ENCODE results near the gene ARHGAP12. TPM values are rescaled to one million over a fixed set of nuclear protein-coding genes. Genes with fewer than 3 reads are reported as not detected.

ARHGAP12 gene
- total RNA-seq, 2 experiments from 2014 or later = 11.8 to 14.5 TPM

DNA sequence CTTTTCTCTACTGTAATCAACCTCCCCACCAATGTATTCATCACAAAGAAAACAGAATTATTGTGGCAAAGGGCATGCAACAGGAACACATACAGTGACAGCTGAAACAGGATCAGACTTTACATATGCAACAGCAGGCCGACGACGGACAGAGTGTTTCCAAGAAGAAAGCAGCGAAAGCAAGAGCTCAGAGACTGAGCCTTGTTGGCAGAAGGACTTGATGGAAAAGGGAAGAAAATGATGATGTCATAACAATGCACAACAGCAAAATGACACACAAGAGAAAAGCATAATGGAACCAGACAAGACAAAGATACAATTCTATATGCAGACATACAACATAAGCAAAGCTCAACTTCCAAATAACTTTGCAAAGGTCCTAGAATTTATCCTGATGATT is 106.5 kb downstream of the ARHGAP12 start:
- Histone ChIP-seq H3K27ac (ENCODE audit: low read depth, low read length, poor library complexity, severe bottlenecking) (no peak overlapping the region), H3K4me1 (ENCODE audit: insufficient read depth, low read length, poor library complexity, severe bottlenecking) (no peaks in the 10 kb centered on the region), H3K4me2 (ENCODE audit: low read length) (no peak overlapping the region), H3K4me3 (ENCODE audit: low read depth, low read length, poor library complexity, severe bottlenecking) (no peak overlapping the region), H3K9me2 (ENCODE audit: insufficient read depth, low read length) (no peaks in the 10 kb centered on the region), H3K36me3 (ENCODE audit: insufficient read depth, low read length) (no peaks in the 10 kb centered on the region), H2AFZ (ENCODE audit: low read length) (no peak overlapping the region), H4K20me1 (ENCODE audit: insufficient read depth, low read length) (no peaks in the 10 kb centered on the region), H3K9me3 (ENCODE audit: low read length) (no peaks in the 10 kb centered on the region), H3K79me2 (ENCODE audit: insufficient read depth, low read depth, low read length) (no peaks in the 10 kb centered on the region)
- CTCF ChIA-PET (ENCODE audit: unreplicated experiment) = no interaction called here
- BruUV-seq (replicated peaks) = no TSS peak
- DNase-seq (ENCODE audit: low spot score) = no peak
- TF ChIP-seq, protein P1, sequence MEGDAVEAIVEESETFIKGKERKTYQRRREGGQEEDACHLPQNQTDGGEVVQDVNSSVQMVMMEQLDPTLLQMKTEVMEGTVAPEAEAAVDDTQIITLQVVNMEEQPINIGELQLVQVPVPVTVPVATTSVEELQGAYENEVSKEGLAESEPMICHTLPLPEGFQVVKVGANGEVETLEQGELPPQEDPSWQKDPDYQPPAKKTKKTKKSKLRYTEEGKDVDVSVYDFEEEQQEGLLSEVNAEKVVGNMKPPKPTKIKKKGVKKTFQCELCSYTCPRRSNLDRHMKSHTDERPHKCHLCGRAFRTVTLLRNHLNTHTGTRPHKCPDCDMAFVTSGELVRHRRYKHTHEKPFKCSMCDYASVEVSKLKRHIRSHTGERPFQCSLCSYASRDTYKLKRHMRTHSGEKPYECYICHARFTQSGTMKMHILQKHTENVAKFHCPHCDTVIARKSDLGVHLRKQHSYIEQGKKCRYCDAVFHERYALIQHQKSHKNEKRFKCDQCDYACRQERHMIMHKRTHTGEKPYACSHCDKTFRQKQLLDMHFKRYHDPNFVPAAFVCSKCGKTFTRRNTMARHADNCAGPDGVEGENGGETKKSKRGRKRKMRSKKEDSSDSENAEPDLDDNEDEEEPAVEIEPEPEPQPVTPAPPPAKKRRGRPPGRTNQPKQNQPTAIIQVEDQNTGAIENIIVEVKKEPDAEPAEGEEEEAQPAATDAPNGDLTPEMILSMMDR (conservative IDR thresholded peaks at IDR 0.05; ENCODE audit: low read length) = no peak
- TF ChIP-seq EZH2phosphoT487 (IDR thresholded peaks at IDR 0.05; ENCODE audit: borderline replicate concordance, low read depth, low read length) = no peak
- POLR2A ChIA-PET = no interaction called here
- intact Hi-C loops (cut with micrococcal nuclease; ENCODE audit: unreplicated experiment) = no loop called here

DNA sequence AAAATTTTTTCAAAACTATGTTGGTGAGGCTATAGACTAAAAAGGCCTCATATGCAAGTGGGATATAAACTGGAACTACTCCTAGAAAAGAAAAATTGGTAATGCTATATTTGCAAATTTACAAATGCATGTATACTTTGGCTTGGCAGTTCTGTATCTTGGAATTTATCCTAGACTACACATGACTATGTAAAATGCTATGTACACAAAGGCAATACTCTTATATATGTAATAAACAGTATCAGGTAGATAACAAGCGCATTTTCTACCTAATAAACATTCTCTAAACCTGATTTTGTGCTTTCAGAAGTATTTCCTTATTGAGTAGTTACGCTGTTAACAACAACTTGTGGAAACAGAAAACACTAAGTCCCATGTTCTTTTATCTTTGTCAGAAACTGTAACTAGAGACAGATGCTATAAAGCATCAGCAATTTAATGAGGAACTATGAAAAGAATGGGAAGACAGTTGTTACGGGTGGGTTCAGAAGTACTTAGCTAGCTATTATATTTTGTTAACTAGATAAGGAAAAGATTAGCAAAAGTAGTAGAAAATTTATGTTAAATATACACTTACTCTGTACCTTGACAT is 107.8 kb downstream of the ARHGAP12 start:
- Histone ChIP-seq H3K79me2 (ENCODE audit: insufficient read depth, low read depth, low read length) (no peaks in the 10 kb centered on the region), H3K9me2 (ENCODE audit: insufficient read depth, low read length) (no peaks in the 10 kb centered on the region), H3K4me1 (ENCODE audit: insufficient read depth, low read length, poor library complexity, severe bottlenecking) (no peaks in the 10 kb centered on the region), H2AFZ (ENCODE audit: low read length) (no peak overlapping the region), H3K4me3 (ENCODE audit: low read depth, low read length, poor library complexity, severe bottlenecking) (no peak overlapping the region), H4K20me1 (ENCODE audit: insufficient read depth, low read length) (no peaks in the 10 kb centered on the region), H3K36me3 (ENCODE audit: insufficient read depth, low read length) (no peaks in the 10 kb centered on the region), H3K4me2 (ENCODE audit: low read length) (no peak overlapping the region), H3K9me3 (ENCODE audit: low read length) (no peaks in the 10 kb centered on the region), H3K27ac (ENCODE audit: low read depth, low read length, poor library complexity, severe bottlenecking) (no peak overlapping the region)
- no peak for DNase-seq (ENCODE audit: low spot score)
- intact Hi-C loops (cut with micrococcal nuclease; ENCODE audit: unreplicated experiment) = no loop called here
- ChIA-PET POLR2A (no interaction called here), CTCF (ENCODE audit: unreplicated experiment) (no interaction called here)
- BruUV-seq (replicated peaks) = no TSS peak
- TF ChIP-seq, protein P1 (conservative IDR thresholded peaks at IDR 0.05; ENCODE audit: low read length) = no peak
- TF ChIP-seq EZH2phosphoT487 (IDR thresholded peaks at IDR 0.05; ENCODE audit: borderline replicate concordance, low read depth, low read length) = no peak

DNA sequence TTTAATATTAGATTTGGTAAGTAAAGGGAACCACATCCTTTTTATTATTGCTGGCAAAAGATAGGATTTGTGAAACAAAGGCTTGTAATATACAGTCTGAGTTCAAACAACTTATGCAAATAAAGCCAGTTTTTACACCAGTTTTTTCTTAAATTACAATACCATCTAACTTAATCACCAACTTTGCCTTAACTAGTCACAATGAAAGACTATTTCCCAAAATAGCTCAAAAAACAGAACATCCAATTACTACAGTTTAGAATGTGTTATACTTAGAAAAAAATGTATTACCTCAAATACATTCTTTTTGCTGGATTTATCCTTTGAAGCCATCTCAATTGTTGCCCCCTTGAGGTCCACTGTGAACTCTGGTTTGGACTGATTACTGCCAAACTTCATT is 108.5 kb downstream of the ARHGAP12 start:
- no peak for TF ChIP-seq EZH2phosphoT487 (IDR thresholded peaks at IDR 0.05; ENCODE audit: borderline replicate concordance, low read depth, low read length)
- TF ChIP-seq, protein P1 (conservative IDR thresholded peaks at IDR 0.05; ENCODE audit: low read length) = no peak
- no peak for DNase-seq (ENCODE audit: low spot score)
- intact Hi-C loops (cut with micrococcal nuclease; ENCODE audit: unreplicated experiment) = no loop called here
- no peak overlapping the region for H2AFZ ChIP-seq (ENCODE audit: low read length)
- no peak overlapping the region for H3K4me3 ChIP-seq (ENCODE audit: low read depth, low read length, poor library complexity, severe bottlenecking)
- no peaks in the 10 kb centered on the region for H3K9me2 ChIP-seq (ENCODE audit: insufficient read depth, low read length)
- no peaks in the 10 kb centered on the region for H3K36me3 ChIP-seq (ENCODE audit: insufficient read depth, low read length)
- CTCF ChIA-PET (ENCODE audit: unreplicated experiment) = no interaction called here
- POLR2A ChIA-PET = no interaction called here
- H4K20me1 ChIP-seq (ENCODE audit: insufficient read depth, low read length) = no peaks in the 10 kb centered on the region
- no TSS peak for BruUV-seq (replicated peaks)
- no peak overlapping the region for H3K27ac ChIP-seq (ENCODE audit: low read depth, low read length, poor library complexity, severe bottlenecking)
- no peaks in the 10 kb centered on the region for H3K4me1 ChIP-seq (ENCODE audit: insufficient read depth, low read length, poor library complexity, severe bottlenecking)
- no peaks in the 10 kb centered on the region for H3K79me2 ChIP-seq (ENCODE audit: insufficient read depth, low read depth, low read length)
- no peak overlapping the region for H3K4me2 ChIP-seq (ENCODE audit: low read length)
- no peaks in the 10 kb centered on the region for H3K9me3 ChIP-seq (ENCODE audit: low read length)

All from OCI-LY7 (cell line).